Mesodermal cell (in vitro differentiated cells): ENCODE results near the gene IFI35.
A peak's percentile ranks its signal among the peaks of the same experiment; 100 is the strongest.

ENCODE experiments used
- H3K27ac ChIP-seq: 2 replicates; pipeline ENCODE4 v1.7.0; 2013; ENCODE audit warnings: mild to moderate bottlenecking, low read depth, low read length, moderate library complexity; ENCODE audit not compliant: severe bottlenecking
- H3K36me3 ChIP-seq: 2 replicates; pipeline ENCODE4 v1.7.1; 2013; ENCODE audit warnings: mild to moderate bottlenecking, low read length, moderate library complexity; ENCODE audit not compliant: control insufficient read depth, insufficient read depth
- H3K4me1 ChIP-seq: one replicate; pipeline ENCODE4 v1.7.1; 2013; ENCODE audit warnings: mild to moderate bottlenecking, low read length; ENCODE audit not compliant: insufficient read depth, control insufficient read depth, poor library complexity, severe bottlenecking
- H3K4me3 ChIP-seq: 2 replicates; pipeline ENCODE4 v1.7.0; 2013; ENCODE audit warnings: low read length, control low read depth, mild to moderate bottlenecking; ENCODE audit not compliant: insufficient read depth, poor library complexity, severe bottlenecking; ENCODE audit errors: extremely low read depth
- H3K9me3 ChIP-seq: 2 replicates; pipeline ENCODE4 v1.7.1; 2013; ENCODE audit warnings: mild to moderate bottlenecking, low read length, moderate library complexity; ENCODE audit not compliant: control insufficient read depth
- WGBS, 2 experiments: methylation state at CpG; one replicate each; pipeline ENCODE4 v1.1.5; 2013; ENCODE audit warnings: missing lambda C conversion rate in 2 of 2; ENCODE audit not compliant: insufficient coverage in 2 of 2; 5-methylcytosine and 5-hydroxymethylcytosine counted together

The IFI35 gene

GRCh38 chr17:43018008-43018853 is 11.6 kb downstream of the IFI35 start:
- WGBS, 2 experiments = 83 to 87% methylated on average over 15 to 16 of the region's 19 CpGs
- Histone ChIP-seq H3K9me3 (no peaks in the 10 kb centered on the region), H3K4me1 (peaks cover 51% of the 10 kb centered on the region), H3K4me3 (no peak overlapping the region), H3K36me3 (peaks cover 58% of the 10 kb centered on the region), H3K27ac (peak overlapping the region; percentile 62)

- H3K9me3 ChIP-seq = no peaks in the 10 kb centered on the region
- 100% methylated on average over 2 of the region's 4 CpGs for WGBS, 2 experiments
- H3K27ac ChIP-seq = no peak overlapping the region
- peak overlapping the region; percentile 98 for H3K4me3 ChIP-seq
- H3K36me3 ChIP-seq = peaks cover 58% of the 10 kb centered on the region
- peaks cover 51% of the 10 kb centered on the region for H3K4me1 ChIP-seq
Measured at GRCh38 chr17:43018932-43019331, 12.3 kb downstream of the IFI35 start.

- peak overlapping the region; percentile 98 for H3K4me3 ChIP-seq
- WGBS, 2 experiments = 90% methylated on average over 2 to 5 of the region's 7 CpGs
- H3K9me3 ChIP-seq = no peaks in the 10 kb centered on the region
- peak overlapping the region; percentile 64 for H3K27ac ChIP-seq
- H3K4me1 ChIP-seq = peaks cover 49% of the 10 kb centered on the region
- peaks cover 57% of the 10 kb centered on the region for H3K36me3 ChIP-seq
Measured at GRCh38 chr17:43019418-43019817, 12.8 kb downstream of the IFI35 start.

GRCh38 chr17:43020030-43020621 is 13.5 kb downstream of the IFI35 start:
- H3K4me3 ChIP-seq = peak overlapping the region; percentile 98
- WGBS, 2 experiments = 80 to 92% methylated on average over 1 to 2 of the region's 6 CpGs
- H3K9me3 ChIP-seq = no peaks in the 10 kb centered on the region
- H3K27ac ChIP-seq = peak overlapping the region; percentile 64
- peaks cover 42% of the 10 kb centered on the region for H3K4me1 ChIP-seq
- H3K36me3 ChIP-seq = peaks cover 50% of the 10 kb centered on the region

GRCh38 chr17:43020789-43021740 is 14.5 kb downstream of the IFI35 start:
- peaks cover 40% of the 10 kb centered on the region for H3K36me3 ChIP-seq
- H3K4me3 ChIP-seq = peak overlapping the region; percentile 98
- H3K27ac ChIP-seq = peak overlapping the region; percentile 91
- peaks cover 32% of the 10 kb centered on the region for H3K4me1 ChIP-seq
- no peaks in the 10 kb centered on the region for H3K9me3 ChIP-seq
- 3 to 12% methylated on average over 8 to 10 of the region's 40 CpGs for WGBS, 2 experiments

- peaks cover 28% of the 10 kb centered on the region for H3K4me1 ChIP-seq
- H3K36me3 ChIP-seq = peaks cover 32% of the 10 kb centered on the region
- H3K4me3 ChIP-seq = peak within 1 kb of the TSS; percentile 98
- peak within 1 kb of the TSS; percentile 91 for H3K27ac ChIP-seq
- no peaks in the 10 kb centered on the region for H3K9me3 ChIP-seq
- 0% methylated on average over 67 to 74 of the region's 80 CpGs for WGBS, 2 experiments
Measured at GRCh38 chr17:43021741-43022512, 15.3 kb downstream of the IFI35 start, which contains the start of gene VAT1. VAT1 (minus strand) TSS chr17:43022385; CDS start chr17:43022322, 63 bp downstream.

- Histone ChIP-seq H3K4me3 (peak within 1 kb of the TSS; percentile 63), H3K36me3 (peaks cover 5% of the 10 kb centered on the region), H3K27ac (peak within 1 kb of the TSS; percentile 91), H3K4me1 (peaks cover 9% of the 10 kb centered on the region), H3K9me3 (no peaks in the 10 kb centered on the region)
- WGBS, 2 experiments = 1 to 2% methylated on average over 27 to 33 of the region's 61 CpGs
Measured at GRCh38 chr17:43024407-43025289, 18.1 kb downstream of the IFI35 start, which contains the start of gene RND2. RND2 (plus strand) TSS chr17:43025231; CDS start chr17:43025348, 117 bp downstream.

GRCh38 chr17:43025290-43025657 is 18.7 kb downstream of the IFI35 start:
- peak overlapping the region; percentile 63 for H3K4me3 ChIP-seq
- no peaks in the 10 kb centered on the region for H3K9me3 ChIP-seq
- no peak overlapping the region for H3K27ac ChIP-seq
- H3K36me3 ChIP-seq = peaks cover 5% of the 10 kb centered on the region
- WGBS, 2 experiments = 2 to 4% methylated on average over 19 to 27 of the region's 27 CpGs
- peaks cover 2% of the 10 kb centered on the region for H3K4me1 ChIP-seq

- 82 to 85% methylated on average over 11 to 13 of the region's 16 CpGs for WGBS, 2 experiments
- Histone ChIP-seq H3K4me1 (no peaks in the 10 kb centered on the region), H3K27ac (no peak overlapping the region), H3K9me3 (no peaks in the 10 kb centered on the region), H3K36me3 (no peaks in the 10 kb centered on the region), H3K4me3 (peak overlapping the region; percentile 63)
Measured at GRCh38 chr17:43025766-43026537, 19.4 kb downstream of the IFI35 start.
